GM06990 (cell line): ENCODE results near the gene KCNK13.
A peak's percentile ranks its signal among the peaks of the same experiment; 100 is the strongest.

ENCODE experiments used
- DNase-seq: peaks from one replicate; pipeline ENCODE4 v3.0.0-alpha.2; 2011; ENCODE audit not compliant: insufficient read length; ENCODE audit errors: extremely low read depth
- H3K27me3 ChIP-seq: replicated peaks from 2 replicates; pipeline ENCODE4 v1.6.0; 2011; ENCODE audit warnings: low read length; ENCODE audit not compliant: control insufficient read depth, insufficient read depth
- H3K36me3 ChIP-seq: 2 replicates; pipeline ENCODE4 v1.5.1; 2011; ENCODE audit warnings: low read length; ENCODE audit not compliant: control insufficient read depth, insufficient read depth
- H3K4me3 ChIP-seq: replicated peaks from 2 replicates; pipeline ENCODE4 v1.5.1; 2011; ENCODE audit warnings: low read depth, mild to moderate bottlenecking, control low read depth, low read length
- TF ChIP-seq, protein P1 (sequence below): IDR thresholded peaks from 2 replicates; pipeline ENCODE4 v1.5.1; 2011; ENCODE audit warnings: low read length, control low read depth, mild to moderate bottlenecking, inconsistent platforms; ENCODE audit not compliant: insufficient read depth, poor library complexity, severe bottlenecking

Gene KCNK13

DNA sequence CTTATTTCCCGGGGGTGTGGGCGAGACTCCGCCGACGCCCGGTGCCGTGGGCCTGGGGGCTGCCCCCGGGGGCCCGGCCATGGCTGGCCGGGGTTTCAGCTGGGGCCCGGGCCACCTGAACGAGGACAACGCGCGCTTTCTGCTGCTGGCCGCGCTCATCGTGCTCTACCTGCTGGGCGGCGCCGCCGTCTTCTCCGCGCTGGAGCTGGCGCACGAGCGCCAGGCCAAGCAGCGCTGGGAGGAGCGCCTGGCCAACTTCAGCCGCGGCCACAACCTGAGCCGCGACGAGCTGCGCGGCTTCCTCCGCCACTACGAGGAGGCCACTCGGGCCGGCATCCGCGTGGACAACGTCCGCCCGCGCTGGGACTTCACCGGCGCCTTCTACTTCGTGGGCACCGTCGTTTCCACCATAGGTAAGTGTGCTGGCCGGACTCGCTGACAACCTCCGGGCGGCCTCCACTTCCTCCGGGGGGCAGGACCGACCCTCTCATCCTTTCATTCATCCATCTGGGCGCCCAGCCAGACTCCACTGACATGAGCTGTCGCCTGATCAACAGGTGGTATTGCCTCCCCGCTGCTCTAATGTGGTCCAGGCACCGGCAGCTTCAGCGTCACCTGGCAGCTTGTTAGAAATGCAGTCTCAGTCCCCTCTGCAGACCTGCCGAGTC, 467 bp downstream of the KCNK13 start:
- H3K4me3 ChIP-seq, result peak overlapping the region; percentile 15
- no peaks in the 10 kb centered on the region for H3K36me3 ChIP-seq
- H3K27me3 ChIP-seq, result no peaks in the 10 kb centered on the region; the same call in none of the 2 replicates
- TF ChIP-seq, protein P1, sequence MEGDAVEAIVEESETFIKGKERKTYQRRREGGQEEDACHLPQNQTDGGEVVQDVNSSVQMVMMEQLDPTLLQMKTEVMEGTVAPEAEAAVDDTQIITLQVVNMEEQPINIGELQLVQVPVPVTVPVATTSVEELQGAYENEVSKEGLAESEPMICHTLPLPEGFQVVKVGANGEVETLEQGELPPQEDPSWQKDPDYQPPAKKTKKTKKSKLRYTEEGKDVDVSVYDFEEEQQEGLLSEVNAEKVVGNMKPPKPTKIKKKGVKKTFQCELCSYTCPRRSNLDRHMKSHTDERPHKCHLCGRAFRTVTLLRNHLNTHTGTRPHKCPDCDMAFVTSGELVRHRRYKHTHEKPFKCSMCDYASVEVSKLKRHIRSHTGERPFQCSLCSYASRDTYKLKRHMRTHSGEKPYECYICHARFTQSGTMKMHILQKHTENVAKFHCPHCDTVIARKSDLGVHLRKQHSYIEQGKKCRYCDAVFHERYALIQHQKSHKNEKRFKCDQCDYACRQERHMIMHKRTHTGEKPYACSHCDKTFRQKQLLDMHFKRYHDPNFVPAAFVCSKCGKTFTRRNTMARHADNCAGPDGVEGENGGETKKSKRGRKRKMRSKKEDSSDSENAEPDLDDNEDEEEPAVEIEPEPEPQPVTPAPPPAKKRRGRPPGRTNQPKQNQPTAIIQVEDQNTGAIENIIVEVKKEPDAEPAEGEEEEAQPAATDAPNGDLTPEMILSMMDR, result no peak
- peak; percentile 18 for DNase-seq

GRCh38 chr14:90062822-90063539, 1.2 kb downstream of the KCNK13 start:
- TF ChIP-seq, protein P1, result no peak
- H3K36me3 ChIP-seq, result no peaks in the 10 kb centered on the region
- DNase-seq, result no peak
- H3K4me3 ChIP-seq, result no peak overlapping the region
- no peaks in the 10 kb centered on the region; the same call in none of the 2 replicates for H3K27me3 ChIP-seq

DNA sequence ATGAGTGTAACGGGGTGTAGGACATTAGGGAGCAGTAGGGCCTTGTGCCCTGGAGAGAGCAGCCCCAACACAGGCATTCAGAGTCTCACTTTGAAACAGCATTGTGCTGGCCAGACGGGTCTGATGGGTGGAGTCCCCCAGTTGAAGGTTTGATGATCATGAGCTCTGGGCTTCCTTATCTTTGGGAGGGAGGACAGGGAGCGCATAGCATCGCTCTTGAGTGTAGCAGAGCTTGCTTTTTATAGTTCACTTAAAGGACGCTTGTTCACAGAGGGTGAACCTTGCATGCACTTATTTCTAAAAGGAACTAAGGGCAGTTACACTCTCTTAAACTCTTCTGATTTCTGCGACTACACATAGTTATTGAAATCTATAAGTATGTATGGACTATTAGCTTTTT, 10.6 kb downstream of the KCNK13 start:
- Histone ChIP-seq H3K27me3 (no peaks in the 10 kb centered on the region; the same call in 1 of the 2 replicates), H3K36me3 (no peaks in the 10 kb centered on the region), H3K4me3 (no peak overlapping the region)
- TF ChIP-seq, protein P1, result no peak
- no peak for DNase-seq

DNA sequence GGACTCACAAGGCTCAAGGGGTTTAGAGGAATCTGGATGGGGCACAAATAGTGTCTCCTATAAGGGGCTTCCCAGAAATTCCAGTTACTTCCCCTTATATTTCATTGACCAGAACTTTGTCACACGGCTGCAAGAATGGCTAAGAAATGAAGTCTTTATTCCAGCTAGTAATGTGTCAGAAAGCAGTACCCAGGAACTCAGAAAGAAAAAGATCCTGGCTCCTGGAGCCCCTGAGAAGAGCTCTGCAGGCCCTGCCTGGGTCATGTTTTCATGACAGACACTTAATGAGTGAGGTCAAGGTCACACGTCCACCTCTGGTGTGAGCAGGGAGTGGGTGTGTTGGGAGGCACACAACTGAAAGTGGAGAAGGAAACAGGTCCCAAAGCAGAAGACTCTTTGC, 17.8 kb downstream of the KCNK13 start:
- Histone ChIP-seq H3K4me3 (no peak overlapping the region), H3K36me3 (no peaks in the 10 kb centered on the region), H3K27me3 (no peaks in the 10 kb centered on the region)
- no peak for DNase-seq
- TF ChIP-seq, protein P1, result no peak

GRCh38 chr14:90087433-90087832, 25.6 kb downstream of the KCNK13 start:
- TF ChIP-seq, protein P1, result no peak
- DNase-seq, result no peak
- Histone ChIP-seq H3K4me3 (no peak overlapping the region), H3K36me3 (no peaks in the 10 kb centered on the region), H3K27me3 (no peaks in the 10 kb centered on the region)
